GM21576 (cell line): Measurements from ENCODE around the gene RCBTB2.
"Not testable (repeated sequence)": the region's sequence is repeated elsewhere in the genome, so short reads cannot be mapped to it uniquely, and the experiment has no call there.

Source experiments
- ATAC-seq: cut with Tn5 transposase; IDR thresholded peaks from one replicate; pipeline ENCODE4 v1.9.1; 2021; ENCODE audit warnings: mild to moderate bottlenecking, moderate library complexity; ENCODE audit not compliant: unreplicated experiment

RCBTB2 gene

DNA sequence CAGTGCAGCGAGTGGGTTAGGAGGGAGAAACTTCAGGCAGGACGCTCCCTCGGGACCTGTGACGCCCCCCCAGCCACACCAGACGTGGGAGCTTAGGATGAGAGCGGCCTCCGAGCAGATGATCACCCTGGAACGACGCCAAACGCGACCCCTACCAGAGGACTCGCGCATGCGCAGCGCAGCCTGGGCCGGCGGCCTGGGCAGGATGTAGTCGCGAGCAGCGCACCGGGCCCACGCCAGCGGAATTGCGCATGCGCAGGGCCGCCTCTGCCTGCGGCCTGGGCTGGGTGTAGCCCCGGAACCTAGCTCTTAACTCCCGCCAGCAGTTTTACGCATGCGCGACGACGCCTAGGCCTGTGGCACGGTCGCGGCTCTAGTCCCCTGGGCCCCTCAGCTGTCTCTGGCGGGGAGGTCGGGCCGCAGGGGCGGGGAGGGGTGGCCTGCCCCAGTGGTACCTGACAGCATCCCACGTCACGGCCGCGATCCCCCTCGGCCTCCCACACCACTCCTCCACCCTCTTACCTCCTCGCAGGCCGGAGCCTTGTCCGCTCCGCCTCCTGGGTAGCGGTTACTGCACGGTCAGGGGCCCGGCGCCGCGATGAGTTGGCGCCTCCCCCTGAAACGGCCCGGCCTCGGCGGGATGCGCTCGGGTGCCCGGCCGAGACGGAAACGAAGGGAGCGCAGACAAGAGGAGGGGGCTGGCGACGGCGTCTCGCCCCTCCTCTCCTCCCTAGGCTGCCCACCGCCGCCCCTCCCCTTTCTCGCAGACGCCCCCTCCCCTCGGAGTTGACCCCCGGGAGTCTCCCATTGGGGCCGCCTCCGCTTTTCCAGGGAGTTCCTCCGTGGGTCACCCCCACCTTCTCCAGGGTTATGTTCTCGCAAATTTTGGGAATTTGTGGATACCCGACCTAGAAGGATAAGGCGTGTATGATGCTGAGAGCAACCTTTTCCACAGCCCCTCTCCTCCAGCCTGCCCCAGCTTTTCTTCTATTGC lies at the start of gene RCBTB2:
Gene RCBTB2 (minus strand): TSS at position 575 of the 994 bp plus-strand sequence. CDS start 11,141 bp downstream, outside the sequence.
- ATAC-seq: peak; percentile 69

DNA sequence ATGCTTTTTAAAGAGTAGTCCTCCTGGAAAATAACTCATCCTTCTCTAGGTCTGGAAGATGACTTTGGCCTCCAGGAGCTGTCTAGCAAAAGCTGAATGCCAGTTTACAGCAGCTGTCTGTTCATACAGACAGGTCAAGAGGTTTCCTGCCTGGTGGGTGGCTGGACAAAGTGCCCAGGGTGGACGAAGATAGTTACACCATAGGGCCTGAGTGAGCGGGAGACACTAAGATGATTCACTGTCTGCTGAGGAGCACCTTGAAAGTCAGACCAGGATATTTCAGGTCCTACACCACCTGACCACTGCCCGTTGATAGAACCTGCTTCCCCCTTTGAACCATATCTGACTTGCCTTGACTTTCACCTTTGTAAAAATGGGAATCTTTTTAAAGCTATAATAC lies 49.2 kb upstream of the RCBTB2 start:
- ATAC-seq: no peak

DNA sequence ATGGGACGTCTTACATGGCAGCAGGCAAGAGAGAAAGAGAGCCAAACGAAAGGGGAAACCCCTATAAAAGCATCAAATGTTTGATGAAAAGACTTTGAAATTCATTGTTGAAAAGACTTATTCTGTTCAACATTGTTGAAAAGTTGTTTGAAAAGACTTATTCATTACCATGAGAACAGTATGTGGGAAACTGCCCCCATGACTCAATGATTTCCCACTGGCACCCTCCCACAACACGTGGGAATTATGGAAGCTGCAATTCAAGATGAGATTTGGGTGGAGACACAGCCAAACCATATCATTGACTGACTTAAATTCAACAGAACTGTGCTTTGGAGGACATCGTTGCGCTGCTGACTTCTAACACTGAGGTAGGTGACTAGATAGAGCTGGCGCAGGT lies 48.0 kb upstream of the RCBTB2 start:
- no peak for ATAC-seq

DNA sequence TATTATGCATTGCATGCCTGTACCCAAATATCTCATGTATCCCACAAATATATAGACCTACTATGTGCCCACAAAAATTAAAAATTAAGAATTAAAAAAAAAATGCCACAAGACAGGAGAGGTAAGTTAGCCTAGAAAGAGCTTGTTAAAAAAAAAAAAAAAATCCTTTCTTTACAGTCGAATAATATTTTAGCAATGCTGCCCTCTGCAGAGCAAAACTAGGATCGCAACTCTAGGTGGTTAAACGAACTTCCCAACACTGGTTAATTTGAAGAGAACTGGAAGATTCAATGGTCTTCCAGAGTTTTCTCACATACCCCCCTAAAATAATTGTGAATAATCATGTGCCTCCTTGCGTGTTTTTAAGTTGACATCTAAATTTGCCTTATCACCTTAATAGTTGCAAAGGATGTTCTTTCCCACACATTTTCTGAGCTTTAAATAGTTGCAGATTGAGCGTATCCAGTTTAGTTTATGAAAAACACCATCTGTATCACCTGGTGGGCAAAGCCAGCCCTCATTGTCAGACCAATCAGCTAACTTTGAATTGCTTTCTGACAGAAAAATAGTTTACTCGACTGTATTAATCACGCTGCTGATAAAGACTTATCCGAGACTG lies 47.4 kb upstream of the RCBTB2 start:
- no peak for ATAC-seq

DNA sequence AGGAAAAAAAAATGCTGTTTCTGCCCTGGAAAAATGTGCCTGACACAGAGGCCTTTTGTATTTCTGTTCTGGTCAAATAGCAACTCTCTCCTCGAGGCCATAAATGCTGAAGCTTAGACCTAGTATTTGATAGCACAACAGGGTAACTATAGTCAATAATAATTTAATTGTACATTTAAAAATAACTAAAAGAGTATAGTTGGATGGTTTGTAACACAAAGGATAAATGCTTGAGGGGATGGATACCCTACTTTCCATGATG lies 47.0 kb upstream of the RCBTB2 start:
- not testable (repeated sequence) for ATAC-seq

DNA sequence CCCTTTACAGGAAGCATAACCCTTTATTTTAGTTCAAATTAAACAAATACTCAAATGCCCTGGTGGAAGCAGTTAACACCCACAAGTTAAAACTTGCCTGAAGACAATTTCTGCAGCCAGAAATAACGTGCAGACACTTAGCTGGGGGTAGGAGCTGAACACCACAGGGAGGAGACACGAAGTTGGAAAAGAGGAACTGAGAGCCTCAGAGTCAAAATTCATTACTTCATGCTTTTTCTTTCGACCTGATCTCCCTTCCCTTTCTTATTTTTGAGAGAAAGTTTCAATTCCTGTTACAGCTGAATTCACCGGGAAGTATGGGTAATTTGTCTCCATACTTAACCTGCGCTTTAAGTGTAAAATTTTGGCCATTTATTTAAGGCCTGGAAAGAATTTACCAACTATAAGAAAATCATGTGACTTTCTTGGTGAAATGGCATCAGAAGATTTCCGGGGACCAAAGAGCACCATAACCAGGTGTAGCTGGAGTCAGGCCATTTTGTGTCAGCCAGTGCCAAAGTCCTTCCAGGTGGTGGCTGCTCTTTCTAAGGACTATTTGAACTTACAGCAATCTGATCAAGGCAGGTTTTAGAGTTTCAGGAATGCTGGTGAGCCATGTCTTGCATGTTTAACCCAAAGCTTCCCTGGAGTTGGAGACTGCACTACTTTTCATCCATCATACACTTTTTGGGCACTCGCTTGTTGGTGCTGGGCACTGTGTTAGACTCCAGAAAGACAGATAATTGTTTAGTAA lies 46.5 kb upstream of the RCBTB2 start:
- peak; percentile 83 for ATAC-seq

DNA sequence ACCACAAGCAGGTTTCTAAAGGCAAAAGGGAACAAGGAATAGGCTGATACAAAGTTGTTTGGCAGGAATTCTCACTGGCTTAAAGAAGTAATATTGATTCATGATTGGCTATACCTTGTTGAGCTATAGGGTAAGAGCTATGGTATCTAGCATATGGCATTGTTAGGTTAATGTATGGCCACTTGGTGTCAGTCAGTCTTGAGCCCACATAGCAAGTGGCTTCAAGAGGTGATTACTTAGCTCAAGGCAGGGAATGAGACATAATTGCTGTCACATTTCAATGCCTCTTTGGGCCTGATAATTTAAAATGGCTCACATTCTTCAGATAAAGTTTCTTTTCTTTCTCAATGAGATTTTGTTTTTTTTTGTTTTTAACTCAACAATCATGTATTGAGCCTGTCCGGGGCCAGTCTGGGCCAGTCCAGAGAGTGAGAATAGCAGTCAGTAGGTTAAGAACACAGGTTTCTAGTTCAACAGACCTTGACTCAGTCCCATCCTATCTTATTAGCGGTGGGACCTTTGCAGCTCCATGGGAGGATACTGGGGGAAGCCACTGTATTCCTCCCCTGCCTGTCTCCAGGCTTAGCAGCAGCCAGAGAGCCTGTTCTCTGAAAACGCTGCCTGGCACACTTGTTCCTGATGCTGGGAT lies 45.8 kb upstream of the RCBTB2 start:
- ATAC-seq: peak; percentile 39

DNA sequence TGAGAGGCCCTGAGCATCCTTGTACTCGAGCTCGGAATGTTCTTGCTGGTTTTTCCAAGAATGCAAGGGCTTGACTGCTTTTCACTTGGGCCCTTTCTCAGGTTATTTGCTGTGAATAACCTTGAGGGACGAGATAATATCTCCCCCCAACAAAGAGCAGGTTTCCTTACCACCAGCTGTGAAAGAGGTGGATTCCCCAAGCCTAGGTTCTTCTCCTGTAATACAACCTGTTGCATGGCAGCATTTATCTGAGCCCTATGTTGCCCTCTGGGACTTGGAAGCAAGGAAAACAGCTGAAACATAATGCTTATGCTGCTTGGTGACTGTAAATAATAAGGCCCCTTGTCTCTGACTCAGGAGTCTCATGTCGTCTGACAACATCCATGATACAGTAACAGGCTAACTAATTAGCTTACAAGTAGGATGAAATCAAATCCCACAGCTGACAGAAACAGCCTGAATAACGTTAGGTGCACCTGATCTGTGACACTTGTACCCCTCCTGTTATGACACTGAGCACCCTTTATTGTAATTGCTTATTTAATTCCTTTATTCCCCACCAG lies 43.6 kb upstream of the RCBTB2 start:
- no peak for ATAC-seq

DNA sequence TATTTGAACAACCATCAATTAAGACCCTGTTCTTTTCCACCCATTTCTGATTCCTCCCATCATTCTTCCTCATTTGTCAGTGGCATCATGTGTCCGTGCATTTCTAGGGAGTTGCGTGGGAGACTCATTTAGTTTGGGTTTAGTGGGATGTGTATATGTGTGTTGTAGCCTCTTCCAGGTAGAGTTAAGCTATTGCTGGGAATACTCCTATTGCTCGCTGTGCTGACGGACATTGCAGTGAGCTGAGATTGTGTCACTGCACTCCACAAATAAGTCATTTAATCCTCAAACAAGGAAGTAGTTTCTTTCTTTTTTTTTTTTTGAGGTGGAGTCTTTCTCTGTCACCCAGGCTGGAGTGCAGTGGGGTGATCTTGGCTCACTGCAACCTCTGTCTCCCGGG lies 42.2 kb upstream of the RCBTB2 start:
- no peak for ATAC-seq

DNA sequence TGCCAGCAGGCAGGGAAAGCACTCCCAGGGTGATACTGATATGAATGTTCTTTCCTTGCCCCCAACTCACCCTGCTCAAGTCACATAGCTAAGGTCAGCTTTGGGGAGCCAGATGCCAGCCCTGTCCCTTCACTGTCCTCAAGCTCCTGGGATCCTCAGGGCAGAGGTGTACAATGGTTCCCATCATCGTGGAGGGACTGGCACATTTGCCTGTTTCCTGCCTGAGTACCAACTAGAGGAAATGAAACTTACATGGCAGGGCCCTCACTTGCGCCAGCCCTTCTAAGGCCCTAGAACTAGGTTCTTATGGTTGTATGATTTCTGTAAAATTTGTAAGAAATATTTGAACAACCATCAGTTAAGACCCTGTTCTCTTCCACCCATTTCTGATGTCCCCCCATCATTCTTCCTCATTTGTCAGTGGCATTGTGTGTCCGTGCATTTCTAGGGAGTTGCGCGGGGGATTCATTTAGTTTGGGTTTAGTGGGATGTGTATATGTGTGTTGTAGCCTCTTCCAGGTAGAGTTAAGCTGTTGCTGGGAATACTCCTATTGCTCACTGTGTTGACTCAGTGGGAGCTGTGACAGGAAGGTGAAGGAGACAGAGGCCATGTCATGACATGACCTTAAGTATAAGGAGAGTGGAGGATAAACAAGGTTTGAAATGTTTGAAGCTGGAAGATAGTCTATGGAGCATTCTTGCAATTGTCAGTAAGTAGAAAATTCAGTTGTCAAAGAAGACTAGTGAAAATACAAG lies 41.3 kb upstream of the RCBTB2 start:
- ATAC-seq: no peak

DNA sequence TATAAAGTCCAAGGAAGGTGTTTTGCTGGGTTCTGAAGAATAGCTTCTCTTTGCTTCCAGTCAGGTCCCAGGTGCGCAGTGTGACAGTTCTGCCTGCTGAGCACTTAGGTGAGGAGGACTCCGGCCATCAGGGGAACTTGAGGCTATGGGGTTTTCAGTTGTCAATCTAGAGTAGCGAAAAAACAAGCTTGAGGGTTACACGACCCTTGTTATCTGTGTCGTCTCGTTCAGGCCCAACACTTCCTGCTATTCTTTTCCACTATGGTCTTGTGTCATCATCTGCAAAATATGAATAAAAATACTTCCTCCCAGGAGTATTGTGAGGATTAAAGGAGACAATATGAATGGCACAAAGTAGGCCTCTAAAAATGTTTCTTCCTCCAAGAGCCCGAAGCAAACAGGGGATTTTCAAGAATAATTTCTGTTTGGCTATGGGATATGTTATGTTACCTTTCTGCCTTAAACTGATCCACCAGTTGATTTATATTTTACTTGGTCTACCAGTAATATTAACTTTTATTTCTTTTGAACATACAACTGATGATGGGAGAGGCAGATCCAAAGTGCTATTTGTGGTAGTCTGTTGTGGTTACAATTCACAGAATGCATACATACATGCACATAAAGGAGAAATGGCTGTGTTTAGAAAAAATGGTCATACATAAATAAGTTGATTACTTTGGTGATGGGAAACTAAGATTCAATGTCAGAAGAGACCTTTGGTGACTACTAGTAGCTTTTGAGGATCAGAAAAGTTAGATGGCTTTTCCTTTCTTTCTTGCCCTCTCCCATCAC lies 40.5 kb upstream of the RCBTB2 start:
- ATAC-seq: no peak

DNA sequence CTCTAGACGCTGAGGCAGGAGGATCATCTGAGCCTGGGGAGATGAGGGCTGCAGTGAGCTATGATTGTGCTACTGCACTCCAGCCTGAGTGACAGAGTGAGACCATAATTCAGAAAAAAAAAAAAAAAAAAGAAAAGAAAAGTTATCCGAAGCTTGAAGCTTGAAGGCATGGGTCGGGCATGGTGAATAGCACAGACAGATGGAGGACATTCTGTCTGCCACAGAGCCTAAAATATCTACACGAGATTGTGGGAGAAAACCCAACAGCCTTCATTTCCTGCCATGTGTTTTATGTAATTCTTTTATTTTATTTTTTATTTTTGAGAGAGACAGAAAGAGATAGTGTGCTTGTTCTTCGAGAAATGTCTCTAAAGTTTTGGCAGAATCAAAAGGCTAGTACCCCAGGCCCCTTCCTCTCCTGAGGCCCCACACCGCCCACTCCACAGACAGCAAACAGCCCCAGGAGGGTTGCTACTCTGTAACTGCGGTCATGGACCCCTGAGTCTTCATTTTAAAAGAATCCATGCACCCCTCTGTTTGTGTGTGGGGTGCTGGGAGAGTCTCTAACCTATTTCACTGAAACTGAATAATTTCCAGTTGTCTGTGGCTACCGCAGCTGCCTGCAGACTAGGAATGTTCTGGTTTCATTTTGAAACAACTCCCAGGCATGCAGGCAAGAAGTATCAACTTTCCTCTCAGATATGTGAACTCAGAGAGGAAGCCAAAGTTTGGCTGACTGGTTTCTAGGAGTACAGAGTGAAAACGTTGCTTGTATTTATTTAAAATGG lies 38.4 kb upstream of the RCBTB2 start:
- ATAC-seq: peak; percentile 42

DNA sequence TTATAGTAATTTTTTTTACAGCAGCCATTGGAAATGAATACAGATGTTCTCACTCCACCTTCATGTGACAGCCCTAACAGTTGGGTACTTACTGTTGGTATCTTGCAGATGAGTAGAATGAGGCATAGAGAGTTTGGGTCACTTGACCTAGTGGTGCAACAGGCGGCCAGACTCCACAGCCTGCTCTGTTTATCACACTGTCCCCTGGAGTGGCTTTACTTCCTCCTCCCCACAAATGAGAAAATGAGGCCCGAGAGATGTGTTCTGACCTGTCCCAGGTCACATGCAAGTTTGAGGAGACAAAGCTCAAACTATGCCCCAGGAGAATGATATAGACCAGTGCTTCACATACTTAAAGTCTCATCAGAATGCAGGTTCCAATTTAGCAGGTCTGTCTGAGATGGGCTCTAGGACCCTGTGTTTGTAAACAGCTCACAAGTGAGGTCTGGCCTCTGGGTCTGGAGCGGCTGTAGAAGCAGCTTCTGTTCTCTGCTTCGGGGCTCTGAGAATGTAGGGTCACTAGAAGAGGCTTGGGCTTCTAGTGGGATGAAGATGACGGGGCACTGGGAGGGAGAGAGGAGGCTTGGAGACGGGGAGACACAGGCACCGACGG lies 37.4 kb upstream of the RCBTB2 start:
- ATAC-seq: no peak

DNA sequence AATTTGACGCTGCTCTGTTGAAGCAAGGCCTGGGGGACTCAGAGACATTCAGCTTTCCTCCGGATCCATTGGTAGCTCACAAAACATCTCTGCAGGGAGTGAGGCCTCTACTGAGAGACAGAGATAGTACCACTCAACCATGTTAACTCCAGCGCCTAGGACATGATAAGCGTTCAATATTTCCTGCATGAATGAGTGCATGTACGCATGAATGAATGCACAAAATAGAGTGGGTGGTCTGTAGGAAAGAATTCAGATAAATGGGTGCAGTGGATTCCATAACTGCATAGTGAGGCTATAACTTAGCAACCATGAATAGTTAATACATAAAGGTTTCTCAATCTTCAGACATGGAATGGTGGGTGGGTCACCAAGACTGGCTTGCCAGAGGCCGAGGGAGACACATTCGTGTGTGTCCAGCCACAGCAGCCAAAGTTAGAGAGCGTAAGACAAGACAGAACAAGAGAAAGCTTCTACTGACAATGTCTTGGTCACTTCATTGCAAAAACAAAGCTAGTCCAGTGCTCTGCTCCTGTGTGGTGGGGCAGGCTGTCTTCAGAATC lies 36.3 kb upstream of the RCBTB2 start:
- ATAC-seq: no peak

DNA sequence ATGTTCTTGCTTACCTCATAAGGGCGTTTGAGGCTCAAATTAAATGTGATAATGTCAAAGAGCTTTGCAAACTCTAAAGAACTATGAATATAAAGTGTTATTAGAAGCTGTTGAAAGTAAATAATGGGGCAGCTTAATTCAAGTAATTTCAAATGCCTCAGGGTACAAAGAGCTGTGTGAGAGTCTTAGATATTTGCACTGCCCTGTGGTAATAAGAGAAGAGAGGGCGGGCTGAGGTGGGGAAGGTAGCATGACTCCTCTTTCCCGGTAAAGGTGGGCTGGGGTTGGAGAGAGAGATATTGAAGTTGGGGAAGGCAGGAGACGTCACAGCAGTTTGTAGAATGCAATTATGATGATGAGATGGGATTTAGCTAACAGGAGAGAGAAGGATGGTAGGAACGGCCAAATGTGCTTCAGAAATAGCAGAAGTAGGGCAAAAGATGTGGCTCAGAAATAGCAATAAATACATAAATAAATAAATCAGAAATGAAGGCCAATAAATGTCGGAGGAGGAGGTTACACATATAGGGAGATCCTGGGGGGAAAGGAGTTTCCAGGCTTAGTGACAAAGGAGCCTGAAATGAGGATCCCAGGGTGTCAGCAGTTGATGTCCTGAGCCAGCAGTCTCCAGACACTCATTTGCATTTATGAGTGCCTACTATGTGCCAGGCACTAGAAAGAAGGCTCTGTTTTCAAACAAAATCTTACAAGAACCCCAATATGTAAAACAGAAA lies 35.7 kb upstream of the RCBTB2 start:
- no peak for ATAC-seq

DNA sequence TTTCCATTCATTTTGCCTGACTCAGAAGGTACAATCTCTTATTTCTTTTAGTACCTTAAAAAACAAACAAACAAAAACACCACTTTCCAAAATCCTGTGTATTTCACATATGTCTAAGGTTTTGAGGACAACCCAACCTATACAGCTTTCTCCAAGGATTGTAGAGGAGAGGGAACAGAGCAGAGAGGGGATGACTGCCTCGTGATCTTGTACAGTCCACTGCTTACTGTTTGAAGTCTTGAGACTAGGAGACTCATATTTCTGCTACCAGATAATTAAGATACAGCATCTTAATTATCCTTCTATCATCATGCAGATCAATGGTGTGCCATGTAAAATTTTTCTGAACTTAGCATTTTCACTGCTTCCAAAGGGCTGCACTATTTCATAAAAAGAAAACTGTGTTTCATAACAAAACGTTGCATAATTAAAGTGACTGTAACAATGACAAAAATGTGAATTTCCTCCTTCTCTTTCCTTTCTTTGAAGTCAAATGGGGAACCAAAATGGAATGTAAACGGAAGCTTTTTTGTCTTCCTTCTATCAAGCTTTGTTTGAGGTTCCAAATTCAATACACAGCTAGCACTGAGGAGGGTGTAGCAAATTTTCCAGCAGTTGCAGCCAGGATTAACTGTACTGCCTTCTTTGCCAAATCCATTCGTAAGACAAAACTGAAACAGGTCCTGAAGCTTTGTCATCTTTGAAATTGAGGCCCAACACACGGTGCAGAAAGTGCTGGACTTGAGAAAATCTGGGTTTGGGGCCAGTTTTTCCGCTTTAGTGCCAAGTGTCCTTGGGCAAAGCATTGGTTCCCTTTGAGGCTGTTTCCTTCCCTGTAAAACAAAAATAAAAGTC lies 34.9 kb upstream of the RCBTB2 start:
- ATAC-seq: no peak
